ENCODE results near the gene RNF180.

The RNF180 gene

DNA sequence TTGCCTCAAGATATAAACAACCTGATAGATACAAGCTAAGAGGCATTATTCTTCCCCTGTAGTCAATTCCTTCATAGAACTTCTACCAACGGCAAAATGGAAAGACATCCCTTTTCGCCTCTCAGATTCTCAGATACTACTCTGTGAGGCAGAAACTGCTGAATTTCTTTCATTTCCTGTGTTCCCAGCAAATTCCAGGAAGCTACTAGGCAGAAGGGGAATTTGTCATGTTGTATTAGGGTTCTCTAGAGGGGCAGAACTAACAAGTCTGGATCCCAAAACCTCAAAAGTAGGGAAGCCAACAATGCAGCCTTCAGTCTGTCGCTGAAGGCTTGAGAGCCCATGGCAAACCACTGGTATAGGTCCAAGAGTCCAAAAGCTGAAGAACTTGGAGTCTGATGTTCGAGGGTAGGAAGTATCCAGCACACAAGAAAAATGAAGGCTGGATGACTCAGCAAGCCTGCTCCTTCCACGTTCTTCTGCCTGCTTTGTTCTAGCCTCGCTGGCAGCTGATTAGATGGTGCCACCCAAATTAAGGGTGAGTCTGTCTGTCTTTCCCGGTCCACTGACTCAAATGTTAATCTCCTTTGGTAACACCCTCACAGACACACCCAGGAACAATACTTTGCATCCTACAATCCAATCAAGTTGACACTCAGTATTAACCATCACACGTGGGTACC lies 15.2 kb downstream of the RNF180 start:
- no peak for TF ChIP-seq CTCF (IDR thresholded peaks at IDR 0.05; ENCODE audit: insufficient read depth, low read depth, low read length, missing control alignments)
- DNase-seq (ENCODE audit: low read depth), result no peak
- no peak overlapping the region for H3K4me3 ChIP-seq (ENCODE audit: low read depth, low read length)

GRCh38 chr5:64181440-64181839 lies 15.8 kb downstream of the RNF180 start:
- no peak for TF ChIP-seq CTCF (IDR thresholded peaks at IDR 0.05; ENCODE audit: insufficient read depth, low read depth, low read length, missing control alignments)
- H3K4me3 ChIP-seq (ENCODE audit: low read depth, low read length), result no peak overlapping the region
- DNase-seq (ENCODE audit: low read depth), result no peak

DNA sequence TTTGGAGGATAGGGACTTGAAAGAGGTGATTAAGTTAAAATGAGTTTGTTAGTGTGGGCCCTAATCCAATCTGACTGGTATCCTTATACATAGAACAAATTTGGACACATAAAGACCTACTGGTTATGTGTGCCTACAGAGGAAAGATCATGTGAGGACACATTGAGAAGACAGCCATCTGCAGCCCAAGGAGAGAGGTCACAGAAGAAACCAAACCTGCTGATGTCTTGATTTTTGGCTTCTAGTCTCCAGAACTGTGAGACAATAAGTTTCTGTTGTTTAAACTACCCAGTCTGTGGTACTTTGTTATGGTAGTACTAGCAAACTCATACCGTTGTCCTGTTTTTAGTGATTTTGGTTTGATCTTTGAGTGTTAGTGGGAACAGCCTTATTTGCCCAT lies 18.3 kb downstream of the RNF180 start:
- no peak overlapping the region for H3K4me3 ChIP-seq (ENCODE audit: low read depth, low read length)
- no peak for DNase-seq (ENCODE audit: low read depth)

GRCh38 chr5:64184832-64185231 lies 19.2 kb downstream of the RNF180 start:
- no peak overlapping the region for H3K4me3 ChIP-seq (ENCODE audit: low read depth, low read length)
- TF ChIP-seq CTCF (IDR thresholded peaks at IDR 0.05; ENCODE audit: insufficient read depth, low read depth, low read length, missing control alignments), result no peak
- DNase-seq (ENCODE audit: low read depth), result no peak

More for the DNA sequence above, 18.3 kb downstream of the RNF180 start:
- TF ChIP-seq CTCF (IDR thresholded peaks at IDR 0.05; ENCODE audit: insufficient read depth, low read depth, low read length, missing control alignments), result no peak

- H3K4me3 ChIP-seq (ENCODE audit: low read depth, low read length), result no peak overlapping the region
- no peak for TF ChIP-seq CTCF (IDR thresholded peaks at IDR 0.05; ENCODE audit: insufficient read depth, low read depth, low read length, missing control alignments)
- no peak for DNase-seq (ENCODE audit: low read depth)
These were observed 23.1 kb downstream of the RNF180 start for GRCh38 chr5:64188776-64189175.

DNA sequence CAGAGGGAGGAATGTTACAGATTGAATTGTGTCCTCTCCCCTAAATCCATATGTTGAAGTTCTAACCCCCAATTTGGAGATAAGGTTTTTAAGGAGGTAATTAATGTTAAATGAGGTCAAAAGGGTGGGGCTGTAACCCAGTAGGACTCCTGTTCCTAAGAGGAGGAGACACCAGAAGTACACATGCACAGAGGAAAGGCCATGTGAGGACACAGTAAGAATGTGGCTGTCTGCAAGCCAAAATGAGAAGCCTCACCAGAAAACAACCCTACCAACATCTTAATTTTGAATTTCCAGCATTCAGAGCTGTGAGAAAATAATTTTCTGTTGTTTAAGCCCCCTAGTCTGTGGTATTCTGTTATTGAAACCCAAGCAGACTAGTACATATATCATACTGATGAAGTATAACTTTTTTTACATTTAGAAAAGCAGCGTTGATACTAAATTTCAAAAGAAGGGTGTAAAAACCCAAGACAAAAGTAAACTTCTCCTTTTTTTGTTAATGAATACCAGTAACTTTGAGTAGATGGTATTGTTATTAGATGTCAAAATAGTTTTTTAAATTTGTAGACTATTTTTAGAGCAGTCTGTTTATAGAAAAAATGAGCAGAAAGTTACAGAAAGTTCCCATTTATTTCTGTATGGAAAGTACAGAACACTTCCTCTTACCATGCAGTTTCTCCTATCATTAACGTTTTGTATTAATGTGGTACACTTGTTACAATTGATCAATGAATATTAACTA lies 25.1 kb downstream of the RNF180 start:
- H3K4me3 ChIP-seq (ENCODE audit: low read depth, low read length), result no peak overlapping the region
- no peak for DNase-seq (ENCODE audit: low read depth)
- no peak for TF ChIP-seq CTCF (IDR thresholded peaks at IDR 0.05; ENCODE audit: insufficient read depth, low read depth, low read length, missing control alignments)

All from GM12865 (cell line).